ENCODE measurements around the gene RHBDL1.

- TF ChIP-seq CTCF (IDR thresholded peaks at IDR 0.05) = no peak
- no peak for TF ChIP-seq POLR2A (IDR thresholded peaks at IDR 0.05)
Observed at GRCh38 chr16:635573-636205, 39.8 kb upstream of the RHBDL1 start.

All from uterus (tissue), 2 donors.